HG03354 (cell line): ENCODE data around the gene C2orf78.
A peak's percentile ranks its signal among the peaks of the same experiment; 100 is the strongest.
"Not testable (repeated sequence)": the region's sequence is repeated elsewhere in the genome, so short reads cannot be mapped to it uniquely, and the experiment has no call there.

Experiments used
- ATAC-seq: cut with Tn5 transposase; IDR thresholded peaks from one replicate; pipeline ENCODE4 v1.9.1; 2021; ENCODE audit warnings: mild to moderate bottlenecking; ENCODE audit not compliant: unreplicated experiment, poor library complexity, severe bottlenecking

C2orf78 gene

DNA sequence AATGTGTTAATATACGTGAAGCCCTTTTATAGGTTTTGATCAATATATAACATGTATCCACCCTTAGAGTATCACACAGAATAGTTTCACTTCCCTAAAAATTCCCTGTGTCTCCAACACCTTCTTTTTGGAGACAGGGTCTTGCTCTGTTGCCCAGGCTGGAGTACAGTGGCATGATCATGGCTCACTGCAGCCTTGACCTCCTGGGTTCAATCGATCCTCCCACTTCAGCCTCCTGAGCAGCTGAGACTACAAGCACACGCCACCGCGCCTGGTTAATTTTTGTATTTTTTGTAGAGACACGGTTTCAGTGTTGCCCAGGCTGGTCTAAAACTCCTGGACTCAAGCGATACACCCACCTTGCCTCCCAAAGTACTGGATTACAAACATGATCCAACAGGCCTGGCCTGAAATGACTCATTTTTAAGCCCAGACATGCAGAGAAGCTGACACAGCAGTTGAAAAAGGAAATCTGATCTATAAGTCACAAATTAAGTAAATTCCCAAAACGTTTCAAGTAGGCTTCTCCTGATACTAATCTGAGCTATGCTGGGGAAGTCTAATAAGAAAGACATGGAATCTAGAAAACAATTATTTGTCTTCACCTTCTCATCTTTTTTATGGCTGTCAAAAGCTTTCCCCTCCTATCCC is 7.0 kb upstream of the C2orf78 start:
- no peak for ATAC-seq

GRCh38 chr2:73778867-73779466 is 5.0 kb upstream of the C2orf78 start:
- not testable (repeated sequence) for ATAC-seq

- ATAC-seq, result peak; percentile 99
Observed at GRCh38 chr2:73779467-73780236, 4.3 kb upstream of the C2orf78 start, which contains the start of gene DUSP11. Gene DUSP11 (minus strand): TSS chr2:73780103. CDS start chr2:73779974, 129 bp downstream.

DNA sequence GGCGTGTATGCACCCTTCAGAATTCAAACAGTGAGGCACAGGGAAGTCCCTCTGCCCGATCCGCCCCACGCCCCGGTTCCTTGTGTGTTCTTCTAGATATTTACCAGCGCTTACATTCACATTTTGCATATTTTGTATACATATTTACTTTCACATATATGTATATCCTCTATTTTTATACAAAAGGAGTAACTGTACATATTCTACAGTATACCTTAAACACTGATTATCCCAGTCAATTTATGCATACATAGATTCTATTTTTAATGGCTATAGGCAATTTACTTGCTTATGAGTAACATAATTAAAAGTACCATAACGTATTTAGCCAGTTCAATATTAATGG is 3.8 kb upstream of the C2orf78 start:
- no peak for ATAC-seq

DNA sequence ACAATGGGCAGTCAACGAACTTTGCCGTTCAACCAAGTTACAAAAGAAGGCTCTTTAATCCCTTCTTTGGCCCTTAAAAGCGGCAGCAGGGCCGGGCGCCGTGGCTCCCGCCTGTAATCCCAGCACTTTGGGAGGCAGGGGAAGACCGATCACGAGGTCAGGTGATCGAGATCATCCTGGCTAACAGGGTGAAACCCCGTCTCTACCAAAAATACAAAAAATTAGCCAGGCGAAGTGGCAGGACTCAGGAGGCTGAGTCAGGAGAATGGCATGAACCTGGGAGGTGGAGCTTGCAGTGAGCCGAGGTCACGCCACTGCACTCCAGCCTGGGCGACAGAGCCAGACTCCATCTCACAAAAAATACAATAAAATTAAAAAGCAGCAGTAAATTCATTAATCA is 581 bp upstream of the C2orf78 start:
- ATAC-seq, result not testable (repeated sequence)

- ATAC-seq, result no peak
Observed at GRCh38 chr2:73811878-73812277, 27.9 kb downstream of the C2orf78 start.

- ATAC-seq, result no peak
Observed at GRCh38 chr2:73812635-73813034, 28.7 kb downstream of the C2orf78 start.

GRCh38 chr2:73818296-73818695 is 34.3 kb downstream of the C2orf78 start:
- ATAC-seq, result no peak

DNA sequence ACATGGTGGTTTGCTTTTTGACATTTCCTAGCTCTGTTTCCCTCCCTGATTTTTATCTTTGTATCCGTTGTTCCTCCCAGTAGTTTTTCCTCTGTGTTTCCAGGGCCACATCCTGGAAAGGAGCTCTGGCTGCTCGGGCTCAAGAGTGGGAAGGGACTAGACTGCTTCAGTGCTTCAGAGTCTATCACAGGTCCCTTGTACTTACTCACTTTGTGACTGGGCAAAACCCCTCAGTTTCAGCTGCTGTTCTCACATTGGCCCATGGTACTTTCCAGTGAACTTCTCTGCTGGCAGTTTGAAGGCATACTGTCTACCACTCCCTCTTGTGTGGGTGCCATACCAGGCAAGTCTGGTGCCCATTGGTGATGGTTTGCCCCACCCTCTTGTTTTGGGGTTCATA is 37.2 kb downstream of the C2orf78 start:
- ATAC-seq, result peak; percentile 67

DNA sequence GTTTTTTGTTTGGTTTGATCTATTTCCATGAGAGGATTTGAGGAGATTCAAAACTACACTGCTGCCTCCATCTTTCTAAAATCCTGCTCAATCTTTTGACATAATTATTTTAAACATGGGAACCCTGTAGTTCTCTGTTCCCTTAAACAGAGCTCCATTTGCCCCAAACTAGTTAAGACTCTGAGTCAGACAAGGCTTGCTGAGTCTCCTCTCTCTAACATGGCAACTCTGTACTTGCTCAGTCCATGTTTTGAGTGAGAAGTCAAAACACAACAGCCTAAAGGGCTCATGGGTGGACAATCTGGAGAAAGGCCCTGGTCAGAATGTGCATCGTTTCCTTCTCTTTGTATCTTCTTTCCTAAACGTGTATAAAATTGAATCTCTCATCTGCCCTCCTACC is 37.7 kb downstream of the C2orf78 start:
- ATAC-seq, result no peak

DNA sequence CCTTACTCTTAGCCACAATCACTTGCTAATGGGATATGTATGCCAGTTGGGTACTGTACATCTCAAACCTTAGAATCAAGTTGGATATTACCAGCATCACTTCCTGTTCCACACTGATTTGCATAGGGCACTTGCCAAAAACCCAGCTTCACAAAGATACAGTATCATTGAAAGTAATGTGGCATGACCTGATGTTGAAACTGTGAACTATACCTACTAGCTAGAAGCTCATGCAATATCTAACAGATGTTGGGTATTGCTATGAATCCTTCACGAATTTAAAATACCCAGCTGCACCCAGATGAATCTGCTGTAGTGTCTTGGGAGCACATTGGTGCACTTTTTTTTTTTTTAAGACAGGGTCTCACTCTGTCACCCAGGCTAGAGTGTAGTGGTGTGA is 38.3 kb downstream of the C2orf78 start:
- peak; percentile 84 for ATAC-seq

DNA sequence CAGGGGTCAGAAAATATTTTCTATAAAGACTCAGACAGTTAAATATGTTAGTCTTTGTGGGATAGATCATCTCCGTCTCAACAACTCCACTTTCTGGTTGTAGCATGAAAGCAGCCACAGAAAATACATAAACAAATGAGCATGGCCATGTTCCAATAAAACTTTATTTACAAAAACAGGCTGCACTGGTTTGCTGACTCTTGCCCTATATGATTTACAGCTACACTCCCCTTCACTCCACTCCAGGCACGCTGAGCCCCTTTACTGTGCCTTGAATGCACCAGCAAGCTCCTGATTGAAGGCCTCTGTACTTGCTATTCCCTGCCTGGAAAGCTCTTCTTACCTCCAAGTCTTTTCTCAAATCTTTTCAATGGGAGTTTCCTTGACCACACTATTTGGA is 39.0 kb downstream of the C2orf78 start:
- no peak for ATAC-seq

DNA sequence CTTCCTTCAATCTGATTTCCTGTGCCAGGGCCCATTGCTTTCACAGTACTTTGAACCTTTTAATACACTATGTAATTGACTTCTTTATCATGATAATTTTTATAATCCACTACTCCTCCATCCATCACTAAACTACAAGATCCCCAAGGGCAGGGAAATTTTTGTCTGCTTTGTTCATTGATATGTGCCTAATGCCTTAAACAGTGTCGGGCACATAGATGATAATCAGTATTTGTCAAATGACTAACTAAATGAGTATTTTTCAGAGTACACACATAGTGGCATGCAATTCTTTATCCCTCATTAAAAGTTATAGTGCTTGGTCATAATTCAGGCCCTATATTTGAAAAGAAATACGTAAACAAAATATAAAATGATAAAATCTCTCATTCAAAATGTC is 39.4 kb downstream of the C2orf78 start:
- no peak for ATAC-seq

GRCh38 chr2:73823916-73824523 is 40.0 kb downstream of the C2orf78 start:
- ATAC-seq, result no peak

DNA sequence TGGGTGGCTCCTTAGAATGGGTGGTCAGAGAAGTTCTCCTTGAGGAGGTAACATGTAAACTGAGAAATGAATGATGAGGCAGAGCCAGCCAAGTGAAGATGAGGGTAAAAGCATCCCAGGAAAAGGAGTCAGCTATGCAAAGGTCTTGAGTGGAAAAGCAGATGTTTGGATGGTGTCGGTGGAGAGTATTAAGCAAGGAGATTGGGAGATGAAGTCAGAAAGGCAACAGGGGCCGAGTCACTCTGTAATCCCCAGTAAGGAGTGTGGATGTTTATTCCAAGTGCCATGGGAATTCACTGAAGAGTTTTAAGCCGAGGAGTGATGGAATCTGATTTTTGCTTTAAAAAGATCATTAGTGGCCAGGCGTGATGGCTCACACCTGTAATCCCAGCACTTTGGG is 41.4 kb downstream of the C2orf78 start:
- no peak for ATAC-seq

DNA sequence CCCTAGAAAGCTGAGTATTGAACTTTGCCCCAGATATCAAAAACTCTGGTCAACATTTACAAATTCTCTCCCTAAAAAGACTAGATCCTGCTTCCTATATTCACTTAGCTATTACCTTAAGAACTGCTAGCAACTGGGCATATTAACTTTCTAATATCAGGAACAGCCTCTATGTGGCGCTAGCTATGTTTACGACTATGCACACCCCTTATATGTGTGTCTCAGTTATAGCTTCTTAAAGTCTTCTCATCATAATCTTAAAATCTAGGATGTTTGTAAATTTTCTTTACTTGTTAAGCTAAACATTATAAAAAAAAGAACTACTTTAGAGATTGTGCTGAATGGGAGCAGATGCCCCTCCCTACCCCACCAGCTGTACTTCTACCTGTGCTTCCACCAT is 43.0 kb downstream of the C2orf78 start:
- no peak for ATAC-seq

GRCh38 chr2:73827660-73828388 is 43.8 kb downstream of the C2orf78 start:
- ATAC-seq, result no peak

DNA sequence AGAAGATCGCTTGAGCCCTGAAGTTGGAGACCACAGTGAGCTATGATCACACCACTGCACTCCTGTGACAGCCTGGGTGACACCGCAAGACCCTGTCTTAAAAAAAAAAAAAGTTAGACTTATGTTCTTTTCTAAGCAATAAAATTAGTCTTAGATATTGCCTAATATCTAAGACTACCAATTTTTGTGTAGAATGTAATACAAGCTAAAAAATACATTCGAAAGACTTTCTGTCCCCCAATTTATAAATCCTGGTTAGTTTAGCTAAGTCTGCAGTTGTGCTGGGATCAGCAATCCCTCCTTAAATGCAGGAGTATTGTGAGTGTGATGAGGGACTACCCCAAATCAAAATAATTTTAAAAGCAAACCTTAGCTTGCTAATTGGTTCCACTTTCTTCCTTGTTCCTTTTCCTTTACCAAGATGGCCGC is 44.4 kb downstream of the C2orf78 start:
- ATAC-seq, result no peak

DNA sequence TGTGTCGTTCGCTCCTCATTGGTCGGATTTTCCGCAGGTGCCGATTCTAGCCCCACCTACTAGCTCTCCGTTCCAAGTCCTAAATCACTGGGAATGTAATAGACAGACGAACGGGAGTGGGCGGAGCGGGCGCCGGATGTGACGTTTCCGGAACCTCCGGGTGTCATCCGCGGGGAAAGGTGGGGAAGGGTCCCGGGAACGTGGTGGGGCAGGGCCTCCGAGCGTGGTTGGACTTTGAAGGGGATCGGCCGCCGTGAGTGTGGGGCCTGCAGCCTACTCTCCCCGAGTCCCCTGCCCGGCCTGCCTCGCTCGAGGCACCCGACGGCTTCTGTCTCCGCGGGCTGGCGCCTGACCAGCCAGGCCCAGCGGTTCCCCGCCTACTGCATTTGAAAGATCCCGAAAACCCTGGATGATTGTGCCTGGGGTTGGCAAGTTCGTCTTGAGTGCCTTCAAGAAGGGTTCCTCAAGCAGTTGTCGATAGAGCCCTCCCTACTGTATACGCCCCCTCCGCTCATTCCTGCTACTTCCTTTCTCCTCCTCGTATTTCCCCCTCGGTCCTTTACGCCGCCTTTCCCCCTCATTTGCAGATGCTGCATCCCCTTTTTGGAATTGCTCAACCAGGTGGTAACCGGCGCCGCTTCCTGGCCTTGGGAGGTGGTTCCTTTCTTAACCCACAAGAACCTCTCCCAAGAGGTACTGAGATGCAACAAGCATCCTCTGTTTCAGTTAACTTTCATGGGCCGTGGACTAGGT is 45.0 kb downstream of the C2orf78 start, which contains the start of gene STAMBP:
STAMBP (plus strand) TSS at position 144 of the 753 bp plus-strand sequence. CDS start 1,896 bp downstream, outside the sequence.
- peak; percentile 85 for ATAC-seq
